Measurements from ENCODE around the gene FAM50A. TPM values are rescaled to one million over a fixed set of nuclear protein-coding genes. Genes with fewer than 3 reads are reported as not detected.
A peak's percentile ranks its signal among the peaks of the same experiment; 100 is the strongest.
"Not testable (repeated sequence)": the region's sequence is repeated elsewhere in the genome, so short reads cannot be mapped to it uniquely, and the experiment has no call there.

The FAM50A gene
- 10 to 100 TPM; 25.5 to 59.9 (median 34.7) TPM for total RNA-seq
- 100 to 1,000 TPM; 134 to 167 TPM for polyA plus RNA-seq
- long read RNA-seq, donor 1, transcript FAM50A-203 (12 exons, 1,470 nt): minor isoform, 5 of 100 reads
- long read RNA-seq, donor 1, transcript FAM50A-202 (13 exons, 1,352 nt): major isoform, 74 of 100 reads
- long read RNA-seq, donor 1, partial matches to known transcripts: 13 of 100 reads
- long read RNA-seq, donor 1, other reads (novel, unspliced or antisense): 8 of 100 reads
- long read RNA-seq, donor 2, transcript FAM50A-202 (13 exons, 1,352 nt): major isoform, 54 of 101 reads
- long read RNA-seq, donor 2, partial matches to known transcripts: 28 of 101 reads
- long read RNA-seq, donor 2, other reads (novel, unspliced or antisense): 15 of 101 reads
- long read RNA-seq, donor 3, transcript FAM50A-202 (13 exons, 1,352 nt): major isoform, 82 of 104 reads
- long read RNA-seq, donor 3, partial matches to known transcripts: 3 of 104 reads
- long read RNA-seq, donor 3, other reads (novel, unspliced or antisense): 16 of 104 reads

- Histone ChIP-seq H3K9me3 (no peaks in the 10 kb centered on the region), H3K27me3 (no peaks in the 10 kb centered on the region), H3K4me3 (peak within 1 kb of the TSS; percentile 44 to 72 (median 65)), H3K36me3 (peaks cover 0 to 61% (median 12%) of the 10 kb centered on the region in 9 donors), H3K27ac (peak within 1 kb of the TSS; percentile 61 to 86 (median 80)), H3K4me1 (peaks cover 0 to 23% (median 11%) of the 10 kb centered on the region in 9 donors)
- intact Hi-C loops (cut with DNase I): no loop called here
- DNase-seq (peak; percentile 79 to 85), ATAC-seq (peak; percentile 72 to 93 (median 90))
- WGBS, 2 donors: 0% methylated on average over 23 to 83 of the region's 94 CpGs
- TF ChIP-seq CTCF (IDR thresholded peaks at IDR 0.05): peak in 1 of 9 donors; percentile 9
Measured at GRCh38 chrX:154443992-154444754, at the start of gene FAM50A. TSS of gene FAM50A (plus strand) at chrX:154444141. CDS start at chrX:154444236, 95 bp downstream.

- ATAC-seq, H3K27me3 ChIP-seq, DNase-seq: not testable (repeated sequence)
- H3K27ac ChIP-seq: peak overlapping the region in 4 of 10 donors; percentile 97 to 99 (median 98)
- peaks cover 0 to 26% (median 12%) of the 10 kb centered on the region in 9 donors for H3K36me3 ChIP-seq
- intact Hi-C loops (cut with DNase I): loop anchor here in 3 of 10 donors (5.0 to 10.0 kb wide), 3 partner anchors 118 to 1584 kb away; partner anchors contain the start of gene FAM3A (in 1 of the 3)
- peaks cover 0 to 23% (median 15%) of the 10 kb centered on the region in 9 donors for H3K4me1 ChIP-seq
- WGBS, 2 donors: 93 to 96% methylated on average over 14 to 15 of the region's 17 CpGs
- peak overlapping the region in 3 of 10 donors; percentile 72 to 97 (median 84) for H3K4me3 ChIP-seq
- H3K9me3 ChIP-seq: peaks cover 0 to 10% (median 0%) of the 10 kb centered on the region in 11 donors
Measured at GRCh38 chrX:154396363-154396762, 47.6 kb upstream of the FAM50A start.

- Histone ChIP-seq H3K9me3 (peaks cover 0 to 10% (median 0%) of the 10 kb centered on the region in 11 donors), H3K27ac (peak overlapping the region; percentile 94 to 99 (median 98)), H3K36me3 (peaks cover 0 to 31% (median 12%) of the 10 kb centered on the region in 9 donors), H3K27me3 (no peaks in the 10 kb centered on the region), H3K4me3 (peak overlapping the region; percentile 44 to 97 (median 78)), H3K4me1 (peaks cover 0 to 23% (median 15%) of the 10 kb centered on the region in 9 donors)
- 6% methylated on average over 24 to 51 of the region's 53 CpGs for WGBS, 2 donors
- no peak for TF ChIP-seq CTCF (IDR thresholded peaks at IDR 0.05)
- intact Hi-C loops (cut with DNase I): loop anchor here in 3 of 10 donors (5.0 to 10.0 kb wide), 3 partner anchors 118 to 1585 kb away; partner anchors contain the start of gene FAM3A (in 1 of the 3)
- ATAC-seq (peak; percentile 72 to 86 (median 84)), DNase-seq (peak; percentile 72 to 78)
Measured at GRCh38 chrX:154396973-154397887, 46.7 kb upstream of the FAM50A start.

All from heart right ventricle (tissue), 16 donors.